Skeletal muscle cell (primary cell): ENCODE data around the gene UBE2D4.
"Not testable (repeated sequence)": the region's sequence is repeated elsewhere in the genome, so short reads cannot be mapped to it uniquely, and the experiment has no call there.

Source experiments
- DNase-seq: peaks from one replicate; pipeline ENCODE4 v3.0.0-alpha.2; 2010; ENCODE audit warnings: low read depth
- H3K4me3 ChIP-seq: 2 replicates; pipeline ENCODE4 v1.5.1; 2011; ENCODE audit warnings: low read depth, mild to moderate bottlenecking, control low read depth, low read length, moderate library complexity

The UBE2D4 gene

DNA sequence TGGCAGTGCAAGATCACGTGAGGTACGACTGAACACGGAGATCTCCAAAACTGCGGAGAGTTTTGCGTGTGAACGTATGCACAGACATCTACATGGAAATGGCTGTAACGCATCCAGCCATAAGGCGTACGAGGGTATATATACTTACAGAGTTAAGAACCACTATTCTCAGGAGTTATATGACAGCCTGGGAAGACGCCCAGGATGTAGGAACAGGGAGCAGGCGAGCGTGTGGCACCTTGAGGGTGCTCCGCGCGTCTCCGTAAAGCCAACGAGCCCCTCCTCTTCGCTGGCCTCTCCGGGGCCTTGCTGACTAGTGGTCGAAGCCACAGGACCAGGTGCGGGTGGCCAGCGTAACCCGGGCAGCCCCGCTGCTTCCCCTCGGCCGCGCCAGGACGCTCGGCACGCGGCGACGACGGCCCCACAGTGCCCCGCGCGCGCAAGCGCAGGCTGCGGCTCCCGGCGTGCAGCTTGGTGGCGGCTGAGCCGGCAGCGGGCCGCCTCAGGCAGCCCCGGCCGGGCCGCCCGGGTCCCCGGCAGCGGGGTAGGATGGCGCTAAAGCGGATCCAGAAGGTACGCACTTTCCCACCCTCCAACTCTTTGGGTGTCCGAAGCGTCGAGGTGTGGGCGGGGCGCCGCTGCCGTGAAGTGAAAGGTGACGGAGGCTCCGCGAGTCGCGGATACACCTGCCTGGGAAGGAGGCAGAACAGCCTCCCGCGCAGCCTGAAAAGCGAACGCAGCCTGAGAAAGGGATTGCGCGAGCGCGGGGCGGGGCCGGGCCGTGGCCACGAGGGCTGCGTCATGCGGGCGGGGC lies at the start of gene UBE2D4:
TSS of gene UBE2D4 (plus strand) at position 453 of the 814 bp plus-strand sequence. CDS start at position 550, 97 bp downstream.
- peak; percentile 10 for DNase-seq
- H3K4me3 ChIP-seq = peak within 1 kb of the TSS; percentile 76

DNA sequence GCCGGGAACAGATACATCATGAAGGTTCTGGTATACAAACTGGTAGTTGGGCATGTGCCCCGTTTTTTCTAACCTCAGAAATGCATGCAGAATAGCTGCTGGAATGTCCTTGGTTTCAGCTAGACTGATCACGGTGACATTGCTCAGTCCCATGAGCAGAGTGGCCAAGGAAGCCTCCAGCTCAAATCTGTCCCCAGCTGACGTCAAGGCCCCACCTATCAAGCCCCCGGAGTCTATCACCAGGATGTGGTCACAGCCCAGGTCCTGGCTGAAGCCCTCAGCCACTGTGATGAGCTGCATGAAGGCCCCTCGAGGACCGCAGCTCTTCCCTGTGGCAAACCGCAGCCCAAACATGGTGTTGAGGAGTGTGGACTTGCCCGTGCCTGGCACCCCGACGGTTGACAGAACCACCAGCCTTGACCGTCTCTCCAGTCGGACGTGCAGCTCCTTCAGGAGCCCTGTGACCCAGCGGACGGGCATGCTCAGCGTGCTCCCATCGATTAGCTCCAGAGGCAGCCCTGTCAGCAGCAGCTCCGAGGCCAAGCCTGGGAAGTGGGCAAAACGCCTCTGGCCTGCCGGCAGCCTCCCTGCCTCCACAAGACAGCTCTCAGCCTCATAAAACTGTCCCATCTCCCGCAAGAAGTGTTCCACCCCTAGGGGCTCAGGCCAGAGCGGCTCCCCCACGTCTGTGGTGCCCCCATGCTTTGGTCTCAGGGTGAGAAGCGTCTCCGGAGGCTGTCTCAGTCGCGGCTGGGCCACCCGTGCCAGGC lies 49.1 kb upstream of the UBE2D4 start:
- no peak overlapping the region for H3K4me3 ChIP-seq
- no peak for DNase-seq

DNA sequence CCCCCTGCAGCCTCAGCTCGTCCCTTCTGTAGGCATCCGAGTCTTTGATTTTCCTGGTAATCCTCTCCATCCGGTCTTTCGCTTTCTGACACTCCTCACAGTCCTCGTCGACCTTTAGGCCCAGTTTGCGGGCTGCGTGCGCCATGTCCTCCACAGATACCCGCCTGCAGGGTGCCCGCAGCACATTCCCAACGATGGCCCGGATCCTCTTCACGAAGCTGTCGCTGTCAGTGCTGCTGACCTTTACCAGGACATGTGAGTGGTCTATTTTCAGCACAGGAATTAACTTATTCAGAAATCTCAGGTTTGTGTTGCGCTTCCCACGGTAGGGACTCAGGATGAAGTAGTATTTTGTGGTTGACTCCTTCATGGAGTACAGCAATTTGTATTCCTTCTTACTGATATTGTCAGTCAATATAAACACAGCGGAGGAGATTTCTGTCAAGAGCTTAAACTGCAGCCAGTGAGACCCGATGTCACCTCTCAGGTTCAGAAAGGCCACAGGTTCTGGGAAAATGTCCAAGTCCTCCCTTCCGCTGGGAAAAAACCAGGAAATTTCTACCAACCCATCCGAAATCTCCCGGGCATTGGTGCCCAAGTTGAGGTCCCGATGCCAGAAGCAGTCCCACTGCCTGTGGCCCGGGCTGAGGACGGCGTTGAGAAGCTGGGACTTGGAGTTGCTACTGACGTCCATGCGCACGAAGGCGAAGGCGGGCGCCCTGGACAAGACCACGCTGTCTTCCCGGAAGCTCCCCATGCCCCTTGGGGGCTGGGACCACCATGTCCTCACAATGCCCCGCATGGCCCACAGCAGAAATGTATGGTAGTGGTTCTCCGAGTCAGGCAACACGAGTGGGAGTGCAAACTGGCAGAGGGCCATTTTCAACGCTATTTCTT lies 48.0 kb upstream of the UBE2D4 start:
- no peak for DNase-seq
- H3K4me3 ChIP-seq = no peak overlapping the region

DNA sequence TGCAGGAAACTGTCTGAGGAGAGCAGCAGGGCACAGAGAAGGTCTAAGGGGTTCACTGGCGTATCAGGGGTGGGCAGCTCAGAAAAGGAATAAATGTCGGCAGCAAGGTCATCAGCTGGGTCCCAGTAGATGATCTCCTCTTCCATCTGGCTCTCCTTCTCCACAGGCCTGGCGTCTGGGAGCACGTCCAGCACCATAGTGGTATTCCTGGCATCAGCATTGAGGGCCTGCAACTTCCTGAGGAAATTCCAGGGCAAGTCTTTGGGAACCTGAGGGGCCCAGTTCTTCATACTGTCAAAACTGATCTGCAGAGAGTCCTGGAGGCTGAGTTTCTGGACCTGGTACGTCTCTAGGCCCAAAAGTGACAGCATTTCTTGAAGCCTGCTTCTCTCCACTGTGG lies 47.4 kb upstream of the UBE2D4 start:
- no peak overlapping the region for H3K4me3 ChIP-seq

DNA sequence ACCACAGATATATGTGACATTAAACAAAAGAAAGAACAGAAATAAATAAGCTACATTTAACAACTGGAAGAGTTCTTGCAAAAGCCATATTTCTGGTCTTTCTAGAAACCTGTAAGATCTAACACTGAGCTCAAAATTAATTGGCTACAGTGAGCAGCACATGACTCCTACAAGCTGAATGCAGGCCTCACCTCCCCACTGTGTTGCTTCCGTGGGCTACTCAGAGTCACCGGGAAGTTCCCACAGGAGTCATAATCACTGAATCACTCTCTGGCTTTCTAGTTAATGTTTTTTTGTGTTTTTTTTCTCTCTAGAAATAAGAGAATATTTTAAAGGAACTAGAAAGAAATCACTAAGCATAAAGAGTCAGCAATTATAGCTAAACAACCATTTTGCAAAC lies 46.8 kb upstream of the UBE2D4 start:
- peak; percentile 65 for DNase-seq
- no peak overlapping the region for H3K4me3 ChIP-seq

More for the DNA sequence above, 47.4 kb upstream of the UBE2D4 start:
- DNase-seq = no peak

DNA sequence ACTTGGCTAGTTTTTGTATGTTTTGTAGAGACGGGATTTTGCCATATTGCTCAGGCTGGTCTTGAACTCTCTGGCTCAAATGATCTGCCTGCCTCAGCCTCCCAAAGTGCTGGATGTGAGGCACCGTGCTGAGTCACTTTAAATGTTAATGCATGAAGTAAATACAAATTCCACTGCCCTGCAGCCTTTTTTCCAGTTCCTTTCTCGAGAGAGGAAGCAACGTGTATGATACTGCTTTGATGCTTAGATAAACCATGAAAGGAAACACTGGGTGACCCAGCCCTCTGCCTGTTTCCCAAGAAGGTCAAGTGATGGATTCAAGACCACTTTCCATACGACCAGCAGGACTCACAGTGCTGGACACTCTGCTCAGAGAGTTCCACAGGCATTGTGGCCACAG lies 45.6 kb upstream of the UBE2D4 start:
- H3K4me3 ChIP-seq = no peak overlapping the region
- no peak for DNase-seq

- DNase-seq = no peak
- no peak overlapping the region for H3K4me3 ChIP-seq
Measured at GRCh38 chr7:43884209-43884608, 42.0 kb upstream of the UBE2D4 start.

GRCh38 chr7:43884617-43885016 lies 41.6 kb upstream of the UBE2D4 start:
- no peak overlapping the region for H3K4me3 ChIP-seq

DNA sequence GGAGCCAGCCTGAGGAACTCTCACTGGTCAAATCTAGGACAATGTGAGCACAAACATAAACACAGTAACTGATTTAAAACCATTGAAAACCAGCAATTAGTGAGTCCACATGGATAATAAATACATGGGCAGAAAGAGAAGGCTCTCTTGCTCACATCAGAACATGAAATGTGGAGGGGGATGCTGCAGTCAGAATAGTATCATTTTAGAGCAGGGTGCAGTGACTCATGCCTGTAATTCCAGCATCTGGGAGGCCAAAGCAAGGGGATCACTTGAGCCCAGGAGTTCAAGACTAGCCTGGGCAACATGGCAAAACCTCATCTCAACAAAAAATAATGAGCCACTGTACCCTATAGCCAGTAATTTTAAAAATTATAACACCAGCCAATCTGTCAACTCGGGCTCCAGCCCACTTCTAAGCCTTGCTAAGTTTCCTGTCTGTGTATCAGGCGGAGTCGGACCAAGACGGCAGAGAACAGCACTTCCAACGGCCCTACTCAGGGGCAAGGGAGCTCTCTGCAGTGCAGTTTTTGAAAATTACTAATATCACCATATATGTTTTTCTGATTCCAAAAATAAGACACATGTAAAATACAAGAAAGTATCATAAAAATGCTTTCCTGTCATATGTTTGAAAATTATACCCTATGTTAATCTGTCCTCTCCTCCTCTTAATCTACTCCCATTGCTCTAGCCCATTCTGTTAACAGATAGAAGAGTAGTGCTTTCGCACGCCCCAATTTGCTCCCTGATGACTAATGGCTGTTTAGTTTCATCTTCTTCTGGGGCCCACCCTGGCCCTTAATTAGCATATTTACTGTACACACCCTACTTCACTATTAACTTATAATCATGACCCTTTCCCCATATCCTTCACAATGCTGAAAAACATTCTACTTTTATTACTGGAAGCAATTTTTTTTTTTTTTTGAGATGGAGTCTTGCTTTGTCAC lies 37.0 kb upstream of the UBE2D4 start:
- DNase-seq = no peak
- no peak overlapping the region for H3K4me3 ChIP-seq

More at GRCh38 chr7:43884617-43885016, 41.6 kb upstream of the UBE2D4 start:
- no peak for DNase-seq

DNA sequence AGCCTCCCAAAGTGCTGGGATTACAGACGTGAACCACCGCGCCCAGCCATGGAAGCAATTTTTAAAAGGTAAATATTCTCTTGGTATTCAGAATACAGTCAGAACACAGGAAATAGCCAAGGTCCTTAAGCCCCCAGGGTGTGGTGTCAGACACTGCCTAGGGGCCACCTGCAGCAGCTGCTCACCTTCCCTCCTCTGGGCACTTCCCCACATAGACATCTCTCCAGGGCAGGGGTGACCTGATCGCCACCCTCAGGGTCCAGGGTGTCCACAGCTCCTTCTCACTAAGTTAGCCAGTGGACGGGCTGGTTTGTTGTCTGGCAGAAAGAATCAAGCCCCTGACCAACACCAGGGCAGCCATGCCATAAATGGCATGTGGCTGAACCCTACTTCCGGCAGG lies 35.8 kb upstream of the UBE2D4 start:
- no peak for DNase-seq
- H3K4me3 ChIP-seq = no peak overlapping the region

DNA sequence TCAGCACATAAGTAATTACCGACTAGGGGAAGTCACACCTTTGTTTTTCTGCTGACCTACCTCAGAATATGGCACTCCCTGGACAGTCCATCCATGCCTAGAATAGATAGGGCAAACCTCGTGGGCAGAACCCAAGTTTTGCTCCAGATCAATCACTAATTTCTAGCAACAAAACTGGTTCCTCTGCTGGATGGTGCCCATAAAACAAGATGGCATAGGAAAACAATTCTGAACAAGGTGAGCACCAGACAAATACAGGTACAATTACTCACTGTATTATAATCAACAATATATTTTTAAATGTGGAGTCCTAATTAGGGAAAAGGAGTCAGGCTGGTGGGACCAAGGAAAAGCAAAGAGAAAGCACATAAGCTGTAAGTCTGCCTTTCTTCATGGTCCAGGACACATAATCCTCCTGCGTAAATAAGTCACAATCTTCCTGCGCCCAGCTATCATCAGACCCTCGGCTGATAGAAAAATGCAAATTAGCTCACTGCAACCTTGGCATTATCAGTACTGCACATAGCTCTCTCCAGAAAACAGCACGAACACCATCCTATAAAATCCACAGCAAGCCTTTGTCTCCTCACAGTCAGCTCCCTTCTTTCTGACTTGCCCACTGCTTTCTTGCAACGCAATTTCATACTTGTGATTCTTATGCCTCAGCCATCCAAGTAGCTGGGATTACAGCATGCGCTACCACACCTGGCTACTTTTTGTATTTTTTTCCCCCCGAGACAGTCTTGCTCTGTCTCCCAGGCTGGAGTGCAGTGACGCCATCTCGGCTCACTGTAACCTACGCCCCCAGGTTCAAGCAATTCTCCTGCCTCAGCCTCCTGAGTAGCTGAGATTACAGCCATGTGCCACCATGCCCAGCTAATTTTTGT lies 34.9 kb upstream of the UBE2D4 start:
- DNase-seq = no peak
- no peak overlapping the region for H3K4me3 ChIP-seq

GRCh38 chr7:43895847-43896415 lies 30.3 kb upstream of the UBE2D4 start:
- H3K4me3 ChIP-seq = no peak overlapping the region
- no peak for DNase-seq

- DNase-seq, H3K4me3 ChIP-seq: not testable (repeated sequence)
Measured at GRCh38 chr7:43898571-43898970, 27.7 kb upstream of the UBE2D4 start.

DNA sequence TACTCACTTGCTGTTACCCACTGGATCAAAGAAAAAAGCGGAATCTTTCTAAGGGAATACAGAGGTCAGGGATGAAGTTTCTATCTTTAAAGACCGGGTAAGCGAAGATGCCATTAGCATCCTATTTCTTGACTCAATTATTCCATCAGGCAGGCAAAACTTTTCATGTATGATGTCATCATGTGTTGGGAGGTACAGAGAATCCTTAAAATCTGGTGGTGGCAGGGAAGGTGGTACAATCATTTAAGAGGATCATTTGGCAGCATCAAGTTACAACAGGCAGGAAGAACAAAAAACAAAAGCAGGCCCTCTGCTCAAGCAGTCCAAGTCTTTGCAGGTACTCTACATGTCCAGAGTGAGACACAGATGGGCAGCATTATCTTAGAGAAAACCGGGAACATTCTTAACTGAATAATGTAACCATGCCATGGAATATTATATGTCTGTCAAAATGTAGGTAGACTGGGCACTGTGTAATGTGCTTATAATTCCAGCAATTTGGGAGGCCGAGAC lies 23.6 kb upstream of the UBE2D4 start:
- H3K4me3 ChIP-seq = no peak overlapping the region
- DNase-seq = no peak

DNA sequence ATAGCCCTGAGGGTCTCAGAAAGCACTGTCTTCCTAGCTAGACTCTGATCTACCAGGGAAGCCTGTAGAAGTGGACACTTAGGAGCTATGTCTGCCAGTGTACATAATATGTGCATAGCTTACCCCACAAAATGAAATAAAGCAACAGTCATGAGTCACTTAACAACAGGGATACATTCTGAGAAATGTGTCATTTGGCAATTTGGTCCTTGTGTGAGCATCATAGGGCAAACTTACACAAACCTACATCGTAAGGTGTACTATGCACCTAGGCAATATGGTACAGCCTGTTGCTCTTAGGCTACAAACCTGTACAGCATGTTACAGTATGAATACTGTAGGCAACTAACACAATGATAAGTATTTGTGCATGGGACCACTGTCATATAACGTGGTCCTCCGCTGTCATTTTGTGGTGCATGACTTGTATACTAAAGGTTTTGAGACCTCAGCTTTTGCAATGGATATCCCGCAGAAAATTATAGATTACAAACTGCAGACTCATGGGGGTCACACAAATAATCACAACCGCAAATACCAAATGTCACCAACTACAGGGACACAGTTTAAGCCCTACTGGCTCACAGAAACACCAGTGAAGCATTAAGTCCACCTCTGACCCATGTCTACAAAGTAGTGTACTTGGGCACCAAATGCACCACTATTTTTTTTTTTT lies 21.6 kb upstream of the UBE2D4 start:
- peak overlapping the region; percentile 63 for H3K4me3 ChIP-seq
- DNase-seq = no peak

- peak overlapping the region; percentile 63 for H3K4me3 ChIP-seq
- no peak for DNase-seq
Measured at GRCh38 chr7:43905209-43905946, 20.9 kb upstream of the UBE2D4 start.
